Neural progenitor cell (in vitro differentiated cells): ENCODE measurements around the gene RPS4Y1. TPM values are rescaled to one million over a fixed set of nuclear protein-coding genes. Genes with fewer than 3 reads are reported as not detected.

ENCODE experiments used
- DNase-seq: peaks from one replicate; pipeline ENCODE4 v3.0.0-alpha.2; 2016; ENCODE audit warnings: low spot score
- H2AFZ ChIP-seq: fragments of 200-600 bp; sonication (generic); replicated peaks from 2 replicates; pipeline ENCODE4 v1.6.1; 2016; ENCODE audit warnings: antibody characterized with exemption
- H3F3A ChIP-seq: fragments of 200-600 bp; sonication (generic); 2 replicates; pipeline ENCODE4 v1.6.1; 2016; ENCODE audit warnings: antibody characterized with exemption, low read depth
- H3K27ac ChIP-seq: fragments of 200-600 bp; sonication (generic); 2 replicates; pipeline ENCODE4 v1.5.1; 2016; ENCODE audit warnings: mild to moderate bottlenecking
- H3K27me3 ChIP-seq: fragments of 200-600 bp; sonication (generic); 2 replicates; pipeline ENCODE4 v1.6.1; 2016; ENCODE audit warnings: mild to moderate bottlenecking, moderate library complexity
- H3K36me3 ChIP-seq: fragments of 200-600 bp; sonication (generic); 2 replicates; pipeline ENCODE4 v1.5.1; 2016
- H3K4me1 ChIP-seq: fragments of 200-600 bp; sonication (generic); 2 replicates; pipeline ENCODE4 v1.6.1; 2016; ENCODE audit warnings: mixed run types
- H3K4me2 ChIP-seq: fragments of 200-600 bp; sonication (generic); 2 replicates; pipeline ENCODE4 v1.6.1; 2016
- H3K4me3 ChIP-seq: fragments of 200-600 bp; sonication (generic); 2 replicates; pipeline ENCODE4 v1.5.1; 2016
- H3K79me2 ChIP-seq: fragments of 200-600 bp; sonication (generic); 2 replicates; pipeline ENCODE4 v1.6.1; 2016; ENCODE audit warnings: low read depth
- H3K9ac ChIP-seq: fragments of 200-600 bp; sonication (generic); 2 replicates; pipeline ENCODE4 v1.6.1; 2016
- H3K9me3 ChIP-seq: fragments of 200-600 bp; sonication (generic); 2 replicates; pipeline ENCODE4 v1.5.1; 2016; ENCODE audit warnings: low read depth
- H4K20me1 ChIP-seq: fragments of 200-600 bp; sonication (generic); 2 replicates; pipeline ENCODE4 v1.6.1; 2016; ENCODE audit warnings: low read depth
- H3K27ac Mint-ChIP-seq: 3 replicates; pipeline ENCODE4 v1.8.0; 2021; ENCODE audit warnings: mixed read lengths
- H3K27me3 Mint-ChIP-seq: 2 replicates; pipeline ENCODE4 v1.8.0; 2022; ENCODE audit warnings: low read depth, mild to moderate bottlenecking, inconsistent platforms, moderate library complexity, mixed read lengths; ENCODE audit not compliant: insufficient read depth
- H3K36me3 Mint-ChIP-seq: 3 replicates; pipeline ENCODE4 v1.8.0; 2021; ENCODE audit warnings: mixed read lengths
- H3K4me1 Mint-ChIP-seq: 3 replicates; pipeline ENCODE4 v1.8.0; 2021; ENCODE audit warnings: mixed read lengths
- H3K4me3 Mint-ChIP-seq: 3 replicates; pipeline ENCODE4 v1.8.0; 2021; ENCODE audit warnings: mild to moderate bottlenecking, moderate library complexity, mixed read lengths
- H3K9me3 Mint-ChIP-seq: 3 replicates; pipeline ENCODE4 v1.8.0; 2020; ENCODE audit warnings: mixed read lengths
- EZH2 ChIP-seq: fragments of 200-600 bp; sonication (generic); IDR thresholded peaks from 2 replicates; pipeline ENCODE4 v1.6.1; 2017; ENCODE audit warnings: antibody characterized with exemption, mild to moderate bottlenecking, moderate library complexity
- EZH2phosphoT487 ChIP-seq: fragments of 200-600 bp; sonication (generic); IDR thresholded peaks from 2 replicates; pipeline ENCODE4 v1.6.1; 2017; ENCODE audit warnings: antibody characterized with exemption
- total RNA-seq: library from RNA; depleted of rRNA; stranded (reverse); fragments of >200 nt; gene quantifications from 2 replicates; pipeline ENCODE4 v1.2.3, GENCODE V29; 2015; ENCODE audit warnings: low replicate concordance
- TF ChIP-seq, protein P1 (sequence below): fragments of 200-600 bp; sonication (generic); IDR thresholded peaks from 2 replicates; pipeline ENCODE4 v1.5.1; 2017; ENCODE audit warnings: antibody characterized with exemption, mild to moderate bottlenecking

Gene RPS4Y1
- total RNA-seq, 1 donor from 2014 or later: not detected

DNA sequence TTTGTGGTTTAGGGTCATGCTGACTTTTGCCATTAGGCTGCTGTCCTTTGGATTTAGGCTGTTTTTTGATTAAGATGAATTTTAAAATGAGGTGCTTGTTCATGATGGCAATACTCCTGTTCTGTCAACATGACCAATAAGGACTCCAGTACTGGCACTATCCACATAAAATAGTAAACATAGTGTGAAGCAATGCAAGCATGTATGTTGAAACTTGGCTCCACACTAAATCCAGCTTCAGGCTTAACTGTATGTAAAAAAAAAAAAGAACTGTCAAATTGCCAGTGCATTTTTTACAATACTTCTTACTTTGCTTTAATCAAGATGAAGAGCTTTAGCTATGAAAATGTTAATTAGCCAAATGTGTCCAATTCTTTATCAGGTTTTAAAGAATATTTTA is 6.2 kb upstream of the RPS4Y1 start:
- Histone ChIP-seq H3K9ac (no peak overlapping the region), H2AFZ (no peak overlapping the region), H3K27me3 (no peaks in the 10 kb centered on the region), H3F3A (no peaks in the 10 kb centered on the region), H3K4me2 (no peak overlapping the region), H3K9me3 (no peaks in the 10 kb centered on the region), H3K36me3 (no peaks in the 10 kb centered on the region), H3K79me2 (no peaks in the 10 kb centered on the region), H4K20me1 (no peaks in the 10 kb centered on the region), H3K27ac (no peak overlapping the region), H3K4me3 (no peak overlapping the region), H3K4me1 (no peaks in the 10 kb centered on the region)
- no peak for TF ChIP-seq EZH2
- TF ChIP-seq EZH2phosphoT487: no peak
- TF ChIP-seq, protein P1, sequence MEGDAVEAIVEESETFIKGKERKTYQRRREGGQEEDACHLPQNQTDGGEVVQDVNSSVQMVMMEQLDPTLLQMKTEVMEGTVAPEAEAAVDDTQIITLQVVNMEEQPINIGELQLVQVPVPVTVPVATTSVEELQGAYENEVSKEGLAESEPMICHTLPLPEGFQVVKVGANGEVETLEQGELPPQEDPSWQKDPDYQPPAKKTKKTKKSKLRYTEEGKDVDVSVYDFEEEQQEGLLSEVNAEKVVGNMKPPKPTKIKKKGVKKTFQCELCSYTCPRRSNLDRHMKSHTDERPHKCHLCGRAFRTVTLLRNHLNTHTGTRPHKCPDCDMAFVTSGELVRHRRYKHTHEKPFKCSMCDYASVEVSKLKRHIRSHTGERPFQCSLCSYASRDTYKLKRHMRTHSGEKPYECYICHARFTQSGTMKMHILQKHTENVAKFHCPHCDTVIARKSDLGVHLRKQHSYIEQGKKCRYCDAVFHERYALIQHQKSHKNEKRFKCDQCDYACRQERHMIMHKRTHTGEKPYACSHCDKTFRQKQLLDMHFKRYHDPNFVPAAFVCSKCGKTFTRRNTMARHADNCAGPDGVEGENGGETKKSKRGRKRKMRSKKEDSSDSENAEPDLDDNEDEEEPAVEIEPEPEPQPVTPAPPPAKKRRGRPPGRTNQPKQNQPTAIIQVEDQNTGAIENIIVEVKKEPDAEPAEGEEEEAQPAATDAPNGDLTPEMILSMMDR: no peak
- no peaks in the 10 kb centered on the region for H3K4me1 Mint-ChIP-seq
- H3K4me3 Mint-ChIP-seq: no peak overlapping the region
- H3K27me3 Mint-ChIP-seq: no peaks in the 10 kb centered on the region
- H3K9me3 Mint-ChIP-seq: no peaks in the 10 kb centered on the region
- no peak overlapping the region for H3K27ac Mint-ChIP-seq
- no peaks in the 10 kb centered on the region for H3K36me3 Mint-ChIP-seq
- no peak for DNase-seq

DNA sequence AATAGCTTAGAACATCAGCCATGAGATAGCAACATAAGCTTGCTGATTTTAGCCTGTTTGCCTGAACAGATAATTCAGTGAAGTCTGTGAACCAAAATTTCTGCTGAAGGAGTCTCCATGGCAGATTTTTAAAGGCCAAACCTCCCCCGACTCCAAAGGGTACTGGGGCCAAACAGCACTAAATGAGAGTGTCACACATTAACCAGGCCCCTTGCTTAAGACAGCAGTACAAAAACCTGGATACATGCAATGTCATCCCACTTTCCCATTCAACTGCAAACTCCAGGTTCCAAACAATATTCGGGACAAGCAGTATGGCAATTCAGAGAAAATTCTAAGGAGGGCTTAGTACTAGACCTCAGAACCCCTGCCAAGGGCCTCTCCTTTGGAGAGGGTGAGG is 4.3 kb upstream of the RPS4Y1 start:
- Histone ChIP-seq H3K36me3 (no peaks in the 10 kb centered on the region), H3K79me2 (no peaks in the 10 kb centered on the region), H3K9ac (no peak overlapping the region), H4K20me1 (no peaks in the 10 kb centered on the region), H3K27me3 (no peaks in the 10 kb centered on the region), H2AFZ (no peak overlapping the region), H3K4me3 (no peak overlapping the region), H3K4me2 (no peak overlapping the region), H3K27ac (no peak overlapping the region), H3K9me3 (no peaks in the 10 kb centered on the region), H3K4me1 (no peaks in the 10 kb centered on the region), H3F3A (no peaks in the 10 kb centered on the region)
- Mint-ChIP-seq H3K27ac (no peak overlapping the region), H3K27me3 (no peaks in the 10 kb centered on the region), H3K4me3 (no peak overlapping the region), H3K9me3 (no peaks in the 10 kb centered on the region), H3K4me1 (no peaks in the 10 kb centered on the region), H3K36me3 (no peaks in the 10 kb centered on the region)
- TF ChIP-seq, protein P1: no peak
- TF ChIP-seq EZH2phosphoT487 (no peak), EZH2 (no peak)
- no peak for DNase-seq

DNA sequence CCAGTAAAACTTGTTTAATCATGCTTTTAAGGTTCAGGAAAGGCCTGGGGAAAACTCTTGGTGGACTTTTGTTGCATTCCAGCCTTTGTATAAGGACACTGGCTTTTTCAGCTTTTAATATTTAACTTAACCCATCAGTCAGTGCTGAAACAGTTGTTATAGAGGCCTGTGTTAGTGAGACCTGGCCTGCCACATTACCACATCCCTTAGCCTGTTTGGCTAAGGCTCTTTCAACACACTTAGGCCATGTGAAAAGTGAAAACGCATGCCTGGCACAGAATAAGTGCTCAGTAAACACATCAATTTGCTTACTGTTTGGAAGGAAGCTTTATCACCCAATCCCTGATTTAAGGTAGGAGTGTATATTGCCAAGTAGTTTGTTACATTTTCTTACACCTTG is 3.5 kb upstream of the RPS4Y1 start:
- no peaks in the 10 kb centered on the region for H3K27me3 ChIP-seq
- H3K4me2 ChIP-seq: no peak overlapping the region
- DNase-seq: no peak
- no peaks in the 10 kb centered on the region for H4K20me1 ChIP-seq
- no peak overlapping the region for H2AFZ ChIP-seq
- H3F3A ChIP-seq: no peaks in the 10 kb centered on the region
- no peak overlapping the region for H3K9ac ChIP-seq
- H3K27ac ChIP-seq: no peak overlapping the region
- Mint-ChIP-seq H3K27me3 (no peaks in the 10 kb centered on the region), H3K27ac (no peak overlapping the region), H3K36me3 (no peaks in the 10 kb centered on the region), H3K4me3 (no peak overlapping the region), H3K9me3 (no peaks in the 10 kb centered on the region), H3K4me1 (no peaks in the 10 kb centered on the region)
- no peaks in the 10 kb centered on the region for H3K9me3 ChIP-seq
- no peaks in the 10 kb centered on the region for H3K79me2 ChIP-seq
- no peak overlapping the region for H3K4me3 ChIP-seq
- no peak for TF ChIP-seq EZH2
- no peak for TF ChIP-seq EZH2phosphoT487
- TF ChIP-seq, protein P1: no peak
- H3K36me3 ChIP-seq: no peaks in the 10 kb centered on the region
- H3K4me1 ChIP-seq: no peaks in the 10 kb centered on the region
